ENCODE results near the gene MEGF6. TPM values are rescaled to one million over a fixed set of nuclear protein-coding genes. Genes with fewer than 3 reads are reported as not detected.
"Not testable (repeated sequence)": the region's sequence is repeated elsewhere in the genome, so short reads cannot be mapped to it uniquely, and the experiment has no call there.

MEGF6 gene
- total RNA-seq, 1 donor: 85.4 TPM

DNA sequence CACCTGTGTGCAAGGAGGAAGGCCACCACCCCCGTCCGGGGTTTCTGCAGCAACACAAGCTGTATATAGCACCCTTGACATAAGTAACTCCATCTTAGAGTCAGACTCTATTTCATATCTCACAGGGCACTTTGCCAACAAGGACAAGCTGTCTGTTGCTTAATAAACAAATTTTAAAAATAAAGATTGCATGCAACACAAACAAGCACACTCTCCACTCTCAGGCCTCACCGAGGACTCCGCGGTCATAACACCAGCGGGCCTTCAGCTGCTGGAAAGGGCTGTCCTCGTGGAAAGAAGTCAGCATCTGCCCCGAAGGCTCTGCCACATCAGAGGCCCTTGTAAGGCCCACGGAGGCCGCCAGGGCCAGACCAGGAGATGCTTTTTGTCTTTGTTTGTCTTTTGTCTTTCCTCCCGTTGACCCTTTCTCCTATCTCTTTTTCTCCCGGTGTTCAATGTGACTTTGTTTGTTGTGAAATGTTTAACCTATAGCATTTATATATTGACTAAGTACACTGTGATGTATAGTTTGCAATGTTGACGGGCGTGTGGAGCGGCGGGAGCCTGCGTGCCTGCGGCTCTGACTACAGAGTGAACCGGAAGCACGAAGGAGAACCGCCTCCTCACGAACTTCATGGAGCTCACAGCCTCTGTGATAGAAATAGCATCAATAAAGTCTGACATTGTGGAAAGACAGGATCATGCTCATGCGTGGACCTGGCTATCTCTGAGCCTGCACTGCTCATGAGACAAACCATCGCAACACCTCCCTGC is 24.1 kb downstream of the MEGF6 start:
- no peaks in the 10 kb centered on the region for H4K20me1 ChIP-seq (ENCODE audit: insufficient read depth, low read length)
- no peak overlapping the region for H3K4me3 ChIP-seq (ENCODE audit: insufficient read depth, low read length)
- H3K4me1 ChIP-seq (ENCODE audit: insufficient read depth, low read length): no peaks in the 10 kb centered on the region
- no peak for DNase-seq (ENCODE audit: insufficient read length, low spot score, missing footprints)
- no peak overlapping the region for H3K27ac ChIP-seq (ENCODE audit: low read depth, low read length)
- H3K27me3 ChIP-seq (ENCODE audit: insufficient read depth, low read length): no peaks in the 10 kb centered on the region
- H3K4me2 ChIP-seq (ENCODE audit: insufficient read depth, low read length): no peak overlapping the region
- TF ChIP-seq, protein P1, sequence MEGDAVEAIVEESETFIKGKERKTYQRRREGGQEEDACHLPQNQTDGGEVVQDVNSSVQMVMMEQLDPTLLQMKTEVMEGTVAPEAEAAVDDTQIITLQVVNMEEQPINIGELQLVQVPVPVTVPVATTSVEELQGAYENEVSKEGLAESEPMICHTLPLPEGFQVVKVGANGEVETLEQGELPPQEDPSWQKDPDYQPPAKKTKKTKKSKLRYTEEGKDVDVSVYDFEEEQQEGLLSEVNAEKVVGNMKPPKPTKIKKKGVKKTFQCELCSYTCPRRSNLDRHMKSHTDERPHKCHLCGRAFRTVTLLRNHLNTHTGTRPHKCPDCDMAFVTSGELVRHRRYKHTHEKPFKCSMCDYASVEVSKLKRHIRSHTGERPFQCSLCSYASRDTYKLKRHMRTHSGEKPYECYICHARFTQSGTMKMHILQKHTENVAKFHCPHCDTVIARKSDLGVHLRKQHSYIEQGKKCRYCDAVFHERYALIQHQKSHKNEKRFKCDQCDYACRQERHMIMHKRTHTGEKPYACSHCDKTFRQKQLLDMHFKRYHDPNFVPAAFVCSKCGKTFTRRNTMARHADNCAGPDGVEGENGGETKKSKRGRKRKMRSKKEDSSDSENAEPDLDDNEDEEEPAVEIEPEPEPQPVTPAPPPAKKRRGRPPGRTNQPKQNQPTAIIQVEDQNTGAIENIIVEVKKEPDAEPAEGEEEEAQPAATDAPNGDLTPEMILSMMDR (IDR thresholded peaks at IDR 0.05; ENCODE audit: extremely low read depth, low read depth, low read length): no peak
- no peak overlapping the region for H2AFZ ChIP-seq (ENCODE audit: low read length)
- no peaks in the 10 kb centered on the region for H3K36me3 ChIP-seq (ENCODE audit: insufficient read depth, low read length)
- no peaks in the 10 kb centered on the region for H3K9me3 ChIP-seq (ENCODE audit: low read depth, low read length)
- H3K79me2 ChIP-seq (ENCODE audit: insufficient read depth, low read length): no peaks in the 10 kb centered on the region

DNA sequence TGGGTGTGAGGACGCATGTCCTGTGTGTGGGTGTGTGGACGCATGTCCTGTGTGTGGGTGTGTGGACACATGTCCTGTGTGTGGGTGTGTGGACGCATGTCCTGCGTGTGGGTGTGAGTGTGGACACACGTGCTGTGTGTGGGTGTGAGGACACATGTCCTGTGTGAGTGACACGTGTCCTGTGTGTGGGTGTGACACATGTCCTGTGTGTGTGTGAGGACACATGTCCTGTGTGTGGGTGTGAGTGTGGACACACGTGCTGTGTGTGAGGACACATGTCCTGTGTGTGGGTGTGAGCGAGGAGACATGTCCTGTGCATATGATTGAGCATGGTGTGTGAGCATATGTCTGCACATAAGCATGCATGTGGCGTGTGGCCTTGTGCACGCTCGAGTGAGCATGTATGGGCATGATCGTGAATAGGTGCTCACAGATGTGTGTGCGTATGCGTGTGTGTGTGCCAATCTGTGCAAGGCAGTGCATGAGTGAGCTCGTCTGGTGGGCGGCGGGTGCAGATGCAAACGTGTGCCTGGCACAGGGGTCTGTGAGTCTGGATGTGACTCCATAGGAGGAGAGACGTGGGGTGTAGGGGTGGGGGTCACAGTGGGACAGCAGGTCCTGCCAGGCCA is 25.3 kb downstream of the MEGF6 start:
- no peak overlapping the region for H3K4me2 ChIP-seq (ENCODE audit: insufficient read depth, low read length)

DNA sequence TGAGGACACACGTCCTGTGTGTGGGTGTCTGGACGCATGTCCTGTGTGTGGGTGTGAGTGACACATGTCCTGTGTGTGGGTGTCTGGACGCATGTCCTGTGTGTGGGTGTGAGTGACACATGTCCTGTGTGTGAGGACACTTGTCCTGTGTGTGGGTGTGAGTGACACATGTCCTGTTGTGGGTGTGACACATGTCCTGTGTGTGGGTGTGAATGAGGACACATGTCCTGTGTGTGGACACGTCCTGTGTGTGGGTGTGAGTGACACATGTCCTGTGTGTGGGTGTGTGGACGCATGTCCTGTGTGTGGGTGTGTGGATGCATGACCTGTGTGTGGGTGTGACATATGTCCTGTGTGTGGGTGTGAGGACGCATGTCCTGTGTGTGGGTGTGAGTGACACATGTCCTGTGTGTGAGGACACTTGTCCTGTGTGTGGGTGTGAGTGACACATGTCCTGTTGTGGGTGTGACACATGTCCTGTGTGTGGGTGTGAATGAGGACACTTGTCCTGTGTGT is 25.9 kb downstream of the MEGF6 start:
- not testable (repeated sequence) for H4K20me1 ChIP-seq (ENCODE audit: insufficient read depth, low read length); H3K4me2 ChIP-seq (ENCODE audit: insufficient read depth, low read length); H3K36me3 ChIP-seq (ENCODE audit: insufficient read depth, low read length); H3K4me1 ChIP-seq (ENCODE audit: insufficient read depth, low read length); H3K9me3 ChIP-seq (ENCODE audit: low read depth, low read length); H3K79me2 ChIP-seq (ENCODE audit: insufficient read depth, low read length); H3K27ac ChIP-seq (ENCODE audit: low read depth, low read length); H3K4me3 ChIP-seq (ENCODE audit: insufficient read depth, low read length); H3K27me3 ChIP-seq (ENCODE audit: insufficient read depth, low read length); DNase-seq (ENCODE audit: insufficient read length, low spot score, missing footprints); H2AFZ ChIP-seq (ENCODE audit: low read length)

More for the DNA sequence above, 25.3 kb downstream of the MEGF6 start:
- H3K36me3 ChIP-seq (ENCODE audit: insufficient read depth, low read length): no peaks in the 10 kb centered on the region
- H4K20me1 ChIP-seq (ENCODE audit: insufficient read depth, low read length): no peaks in the 10 kb centered on the region
- no peak overlapping the region for H3K4me3 ChIP-seq (ENCODE audit: insufficient read depth, low read length)
- DNase-seq (ENCODE audit: insufficient read length, low spot score, missing footprints): no peak
- no peaks in the 10 kb centered on the region for H3K9me3 ChIP-seq (ENCODE audit: low read depth, low read length)
- H2AFZ ChIP-seq (ENCODE audit: low read length): no peak overlapping the region
- TF ChIP-seq, protein P1 (IDR thresholded peaks at IDR 0.05; ENCODE audit: extremely low read depth, low read depth, low read length): no peak
- H3K79me2 ChIP-seq (ENCODE audit: insufficient read depth, low read length): no peaks in the 10 kb centered on the region
- H3K27ac ChIP-seq (ENCODE audit: low read depth, low read length): no peak overlapping the region
- no peaks in the 10 kb centered on the region for H3K27me3 ChIP-seq (ENCODE audit: insufficient read depth, low read length)
- H3K4me1 ChIP-seq (ENCODE audit: insufficient read depth, low read length): no peaks in the 10 kb centered on the region

DNA sequence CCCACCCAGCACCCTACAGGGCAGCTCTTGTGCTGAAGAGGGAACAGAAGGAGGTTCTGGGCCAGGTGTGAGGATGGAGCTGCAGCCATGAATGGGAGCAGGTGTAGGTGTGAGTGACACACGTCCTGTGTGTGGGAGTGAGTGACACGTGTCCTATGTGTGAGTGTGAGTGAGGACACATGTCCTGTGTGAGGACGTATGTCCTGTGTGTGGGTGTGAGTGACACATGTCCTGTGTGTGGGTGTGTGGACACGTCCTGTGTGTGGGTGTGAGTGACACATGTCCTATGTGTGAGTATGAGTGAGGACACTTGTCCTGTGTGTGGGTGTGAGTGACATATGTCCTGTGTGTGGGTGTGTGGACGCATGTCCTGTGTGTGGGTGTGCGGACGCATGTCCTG is 26.4 kb downstream of the MEGF6 start:
- no peak overlapping the region for H3K27ac ChIP-seq (ENCODE audit: low read depth, low read length)
- H4K20me1 ChIP-seq (ENCODE audit: insufficient read depth, low read length): no peaks in the 10 kb centered on the region
- H3K79me2 ChIP-seq (ENCODE audit: insufficient read depth, low read length): no peaks in the 10 kb centered on the region
- H3K4me3 ChIP-seq (ENCODE audit: insufficient read depth, low read length): no peak overlapping the region
- H3K4me2 ChIP-seq (ENCODE audit: insufficient read depth, low read length): no peak overlapping the region
- TF ChIP-seq, protein P1 (IDR thresholded peaks at IDR 0.05; ENCODE audit: extremely low read depth, low read depth, low read length): no peak
- H2AFZ ChIP-seq (ENCODE audit: low read length): no peak overlapping the region
- H3K27me3 ChIP-seq (ENCODE audit: insufficient read depth, low read length): no peaks in the 10 kb centered on the region
- H3K9me3 ChIP-seq (ENCODE audit: low read depth, low read length): no peaks in the 10 kb centered on the region
- no peaks in the 10 kb centered on the region for H3K4me1 ChIP-seq (ENCODE audit: insufficient read depth, low read length)
- H3K36me3 ChIP-seq (ENCODE audit: insufficient read depth, low read length): no peaks in the 10 kb centered on the region
- DNase-seq (ENCODE audit: insufficient read length, low spot score, missing footprints): no peak

DNA sequence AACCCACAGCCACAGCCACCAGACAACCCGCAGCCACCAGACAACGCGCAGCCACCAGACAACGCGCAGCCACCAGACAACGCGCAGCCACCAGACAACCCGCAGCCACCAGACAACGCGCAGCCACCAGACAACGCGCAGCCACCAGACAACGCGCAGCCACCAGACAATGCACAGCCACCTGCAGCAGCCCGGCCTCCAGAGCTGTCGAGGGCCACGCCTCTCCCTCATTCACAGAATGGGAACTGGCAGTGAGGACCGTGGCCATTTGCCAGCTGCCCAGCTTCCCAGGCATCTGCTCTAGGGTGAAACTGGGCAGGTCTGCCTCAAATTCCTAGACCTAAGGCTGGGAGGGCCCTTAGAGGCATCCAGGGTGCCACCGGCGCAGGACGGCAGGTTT is 27.6 kb downstream of the MEGF6 start:
- not testable (repeated sequence) for H3K36me3 ChIP-seq (ENCODE audit: insufficient read depth, low read length); H4K20me1 ChIP-seq (ENCODE audit: insufficient read depth, low read length); DNase-seq (ENCODE audit: insufficient read length, low spot score, missing footprints); H3K27me3 ChIP-seq (ENCODE audit: insufficient read depth, low read length); H3K4me3 ChIP-seq (ENCODE audit: insufficient read depth, low read length); H3K27ac ChIP-seq (ENCODE audit: low read depth, low read length); H3K9me3 ChIP-seq (ENCODE audit: low read depth, low read length); H3K4me1 ChIP-seq (ENCODE audit: insufficient read depth, low read length); H3K79me2 ChIP-seq (ENCODE audit: insufficient read depth, low read length); H3K4me2 ChIP-seq (ENCODE audit: insufficient read depth, low read length); H2AFZ ChIP-seq (ENCODE audit: low read length)
